ENCODE data around the gene GCFC2. TPM values are rescaled to one million over a fixed set of nuclear protein-coding genes. Genes with fewer than 3 reads are reported as not detected.

Gene GCFC2
- total RNA-seq, 1 donor from 2014 or later = 9.6 TPM

DNA sequence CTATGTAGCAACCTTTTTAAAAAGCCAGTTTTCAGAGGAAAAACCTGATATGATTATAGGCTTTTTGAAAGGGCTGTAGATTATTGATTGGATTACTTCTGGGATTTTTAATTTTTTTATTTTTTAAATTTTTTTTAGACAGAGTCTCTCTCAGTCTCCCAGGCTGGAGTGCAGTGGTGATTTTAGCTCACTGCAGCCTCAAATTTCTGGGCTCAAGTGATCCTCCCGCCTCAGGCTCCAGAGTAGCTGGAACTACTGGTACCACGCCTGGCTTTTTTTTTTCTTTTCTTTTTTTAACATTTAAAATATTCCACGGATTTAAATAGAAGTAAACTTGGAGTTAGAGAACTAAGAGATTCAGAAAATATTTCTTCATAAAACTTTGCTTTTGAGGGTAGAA is 62.9 kb downstream of the GCFC2 start:
- TF ChIP-seq, protein P1, sequence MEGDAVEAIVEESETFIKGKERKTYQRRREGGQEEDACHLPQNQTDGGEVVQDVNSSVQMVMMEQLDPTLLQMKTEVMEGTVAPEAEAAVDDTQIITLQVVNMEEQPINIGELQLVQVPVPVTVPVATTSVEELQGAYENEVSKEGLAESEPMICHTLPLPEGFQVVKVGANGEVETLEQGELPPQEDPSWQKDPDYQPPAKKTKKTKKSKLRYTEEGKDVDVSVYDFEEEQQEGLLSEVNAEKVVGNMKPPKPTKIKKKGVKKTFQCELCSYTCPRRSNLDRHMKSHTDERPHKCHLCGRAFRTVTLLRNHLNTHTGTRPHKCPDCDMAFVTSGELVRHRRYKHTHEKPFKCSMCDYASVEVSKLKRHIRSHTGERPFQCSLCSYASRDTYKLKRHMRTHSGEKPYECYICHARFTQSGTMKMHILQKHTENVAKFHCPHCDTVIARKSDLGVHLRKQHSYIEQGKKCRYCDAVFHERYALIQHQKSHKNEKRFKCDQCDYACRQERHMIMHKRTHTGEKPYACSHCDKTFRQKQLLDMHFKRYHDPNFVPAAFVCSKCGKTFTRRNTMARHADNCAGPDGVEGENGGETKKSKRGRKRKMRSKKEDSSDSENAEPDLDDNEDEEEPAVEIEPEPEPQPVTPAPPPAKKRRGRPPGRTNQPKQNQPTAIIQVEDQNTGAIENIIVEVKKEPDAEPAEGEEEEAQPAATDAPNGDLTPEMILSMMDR (IDR thresholded peaks at IDR 0.05; ENCODE audit: borderline replicate concordance) = no peak
- Histone ChIP-seq H3K27ac (replicated peaks) (no peak overlapping the region), H3K27me3 (ENCODE audit: low read depth) (no peaks in the 10 kb centered on the region), H3K4me1 (peaks cover 36% of the 10 kb centered on the region), H3K36me3 (peaks cover 37% of the 10 kb centered on the region), H3K9me3 (replicated peaks) (no peaks in the 10 kb centered on the region), H3K4me3 (peak overlapping the region; percentile 87)
- intact Hi-C loops (cut with micrococcal nuclease) = no loop called here
- DNase-seq = no peak

DNA sequence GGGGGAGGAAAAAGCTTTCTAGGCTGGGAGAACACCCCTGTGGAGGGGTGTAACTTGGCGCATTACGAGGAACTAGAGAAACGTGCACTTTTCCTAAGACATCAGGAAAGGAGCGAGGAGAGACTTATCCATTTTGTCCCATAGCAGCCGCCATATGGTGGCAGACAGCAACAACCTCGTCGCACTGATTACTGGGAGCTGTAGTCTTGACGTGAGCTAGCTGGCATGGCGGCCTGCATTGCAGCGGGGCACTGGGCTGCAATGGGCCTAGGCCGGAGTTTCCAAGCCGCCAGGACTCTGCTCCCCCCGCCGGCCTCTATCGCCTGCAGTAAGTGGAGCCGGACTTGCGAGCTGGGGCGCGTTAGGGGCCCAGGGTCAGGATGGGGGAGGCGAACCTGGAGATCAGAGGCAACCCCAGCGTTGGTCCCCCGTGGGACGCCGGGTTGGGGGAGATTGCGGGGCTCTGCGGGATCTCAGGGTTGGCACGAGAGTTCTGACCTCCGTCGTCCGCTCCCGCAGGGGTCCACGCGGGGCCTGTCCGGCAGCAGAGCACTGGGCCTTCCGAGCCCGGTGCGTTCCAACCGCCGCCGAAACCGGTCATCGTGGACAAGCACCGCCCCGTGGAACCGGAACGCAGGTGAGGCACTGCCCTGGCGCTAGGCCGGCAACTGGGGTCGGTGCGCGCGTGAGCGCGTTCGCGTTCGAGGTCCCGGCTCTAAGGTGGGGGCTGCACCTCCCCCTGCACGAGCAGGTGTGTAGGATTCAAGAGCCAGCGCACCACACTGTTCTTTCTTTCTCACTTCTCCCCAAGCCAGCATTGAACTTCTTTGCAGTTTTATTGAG is 63.9 kb downstream of the GCFC2 start, which contains the start of gene MRPL19:
MRPL19 (plus strand) TSS at position 201 of the 843 bp plus-strand sequence; CDS start at position 226, 25 bp downstream.
- Histone ChIP-seq H3K36me3 (peaks cover 27% of the 10 kb centered on the region), H3K9me3 (replicated peaks) (no peaks in the 10 kb centered on the region), H3K4me3 (peak within 1 kb of the TSS; percentile 87), H3K27ac (replicated peaks) (peak within 1 kb of the TSS; percentile 87), H3K4me1 (peaks cover 36% of the 10 kb centered on the region), H3K27me3 (ENCODE audit: low read depth) (no peaks in the 10 kb centered on the region)
- peak; percentile 79 for DNase-seq
- TF ChIP-seq, protein P1 (IDR thresholded peaks at IDR 0.05; ENCODE audit: borderline replicate concordance) = no peak
- intact Hi-C loops (cut with micrococcal nuclease) = no loop called here

- H3K4me1 ChIP-seq = peaks cover 41% of the 10 kb centered on the region
- intact Hi-C loops (cut with micrococcal nuclease) = no loop called here
- H3K27me3 ChIP-seq (ENCODE audit: low read depth) = no peaks in the 10 kb centered on the region
- H3K4me3 ChIP-seq = peak overlapping the region; percentile 87
- TF ChIP-seq, protein P1 (IDR thresholded peaks at IDR 0.05; ENCODE audit: borderline replicate concordance) = no peak
- no peak for DNase-seq
- peaks cover 21% of the 10 kb centered on the region for H3K36me3 ChIP-seq
- no peaks in the 10 kb centered on the region for H3K9me3 ChIP-seq (replicated peaks)
- peak overlapping the region; percentile 87 for H3K27ac ChIP-seq (replicated peaks)
These were observed 64.6 kb downstream of the GCFC2 start for GRCh38 chr2:75646090-75646582.

DNA sequence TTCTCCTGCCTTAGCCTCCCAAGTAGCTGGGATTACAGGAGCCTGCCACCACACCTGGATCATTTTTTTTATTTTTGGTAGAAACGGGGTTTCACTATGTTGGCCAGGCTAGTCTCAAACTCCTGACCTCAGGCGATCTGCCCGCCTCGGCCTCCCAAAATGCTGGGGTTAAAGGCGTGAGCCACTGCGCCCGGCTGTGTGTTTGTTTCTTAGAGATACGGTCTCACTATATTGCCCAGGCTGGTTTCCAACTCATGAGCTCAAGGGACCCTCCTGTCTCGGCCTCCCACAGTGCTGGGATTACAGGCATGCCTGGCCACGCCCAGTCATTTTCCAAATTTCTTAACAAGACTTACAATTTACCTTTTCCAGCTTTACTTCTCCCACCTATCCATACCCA is 65.1 kb downstream of the GCFC2 start:
- intact Hi-C loops (cut with micrococcal nuclease) = no loop called here
- TF ChIP-seq, protein P1 (IDR thresholded peaks at IDR 0.05; ENCODE audit: borderline replicate concordance) = no peak
- no peak for DNase-seq
- peaks cover 46% of the 10 kb centered on the region for H3K4me1 ChIP-seq
- no peaks in the 10 kb centered on the region for H3K27me3 ChIP-seq (ENCODE audit: low read depth)
- H3K4me3 ChIP-seq = no peak overlapping the region
- no peak overlapping the region for H3K27ac ChIP-seq (replicated peaks)
- no peaks in the 10 kb centered on the region for H3K9me3 ChIP-seq (replicated peaks)
- peaks cover 16% of the 10 kb centered on the region for H3K36me3 ChIP-seq

DNA sequence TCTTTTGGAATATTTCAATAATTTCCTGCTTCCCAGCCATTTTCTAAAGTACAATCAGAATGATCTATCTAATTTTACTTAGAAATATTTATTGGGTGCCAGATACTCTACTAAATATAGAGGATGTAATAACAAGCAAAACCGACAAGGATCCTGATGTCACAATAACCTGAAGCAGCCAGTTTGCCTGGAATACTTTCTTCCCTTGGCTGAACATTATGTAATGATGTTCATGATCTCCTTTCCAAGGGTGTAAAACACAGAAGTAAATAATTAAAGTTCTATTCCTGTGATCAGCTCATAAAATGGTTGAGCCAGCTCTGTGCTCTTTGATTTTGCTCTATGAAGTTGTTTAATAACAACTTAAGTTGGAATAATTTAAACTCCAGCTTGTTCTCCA is 66.7 kb downstream of the GCFC2 start:
- H3K27me3 ChIP-seq (ENCODE audit: low read depth) = no peaks in the 10 kb centered on the region
- no peaks in the 10 kb centered on the region for H3K9me3 ChIP-seq (replicated peaks)
- intact Hi-C loops (cut with micrococcal nuclease) = loop anchor here (5.0 kb wide), 1 partner anchor 33 kb away; no protein-coding TSS in a partner anchor
- H3K27ac ChIP-seq (replicated peaks) = no peak overlapping the region
- H3K36me3 ChIP-seq = peaks cover under 1% of the 10 kb centered on the region
- H3K4me3 ChIP-seq = no peak overlapping the region
- TF ChIP-seq, protein P1 (IDR thresholded peaks at IDR 0.05; ENCODE audit: borderline replicate concordance) = no peak
- DNase-seq = no peak
- H3K4me1 ChIP-seq = peaks cover 46% of the 10 kb centered on the region
